SK-N-SH (cell line): ENCODE results near the gene ABCA1.

ENCODE experiments used
- ELF1 ChIP-seq: IDR thresholded peaks from 2 replicates; pipeline ENCODE4 v1.4.0; 2012
- GATA2 ChIP-seq: sonication (generic); formaldehyde crosslinking; IDR thresholded peaks from 2 replicates; pipeline ENCODE4 v1.5.0; 2020; ENCODE audit warnings: mild to moderate bottlenecking, missing genetic modification reagents
- JUND ChIP-seq: IDR thresholded peaks from 2 replicates; pipeline ENCODE4 v1.4.0; 2012
- TAF1 ChIP-seq: IDR thresholded peaks from 2 replicates; pipeline ENCODE4 v1.6.1; 2012; ENCODE audit warnings: low read depth, mild to moderate bottlenecking, low read length, moderate library complexity, borderline replicate concordance
- TF ChIP-seq, protein P1 (sequence below): fragments of 200-600 bp; sonication (generic); IDR thresholded peaks from 2 replicates; pipeline ENCODE4 v1.6.1; 2017; ENCODE audit warnings: antibody characterized with exemption, mild to moderate bottlenecking, moderate library complexity
- TF ChIP-seq, protein P2 (sequence below): IDR thresholded peaks from 2 replicates; pipeline ENCODE4 v1.4.0; 2012; ENCODE audit warnings: low read depth
- TF ChIP-seq, protein P3 (sequence below): IDR thresholded peaks from 2 replicates; pipeline ENCODE4 v1.4.0; 2012; ENCODE audit warnings: low read depth, borderline replicate concordance

DNA sequence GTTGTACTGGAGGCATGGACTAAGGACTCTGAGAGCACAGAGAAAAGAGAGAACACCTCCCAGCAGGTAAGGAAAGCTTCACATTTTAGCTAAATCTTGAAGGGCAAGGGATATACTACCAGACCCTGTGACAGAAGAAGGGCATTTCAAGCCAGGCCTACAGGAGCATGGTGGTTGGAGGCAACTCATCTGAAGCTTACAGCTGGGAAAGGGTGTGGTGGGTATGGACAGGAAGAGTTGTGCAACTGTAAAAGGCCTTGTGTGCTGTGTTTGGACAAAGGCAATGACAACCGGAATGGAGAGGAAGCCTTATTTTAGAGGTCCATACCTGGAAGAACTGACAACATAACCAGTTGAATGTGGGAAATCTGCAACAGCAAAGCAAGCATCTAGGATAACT is 132.9 kb downstream of the ABCA1 start:
- TF ChIP-seq, protein P1, sequence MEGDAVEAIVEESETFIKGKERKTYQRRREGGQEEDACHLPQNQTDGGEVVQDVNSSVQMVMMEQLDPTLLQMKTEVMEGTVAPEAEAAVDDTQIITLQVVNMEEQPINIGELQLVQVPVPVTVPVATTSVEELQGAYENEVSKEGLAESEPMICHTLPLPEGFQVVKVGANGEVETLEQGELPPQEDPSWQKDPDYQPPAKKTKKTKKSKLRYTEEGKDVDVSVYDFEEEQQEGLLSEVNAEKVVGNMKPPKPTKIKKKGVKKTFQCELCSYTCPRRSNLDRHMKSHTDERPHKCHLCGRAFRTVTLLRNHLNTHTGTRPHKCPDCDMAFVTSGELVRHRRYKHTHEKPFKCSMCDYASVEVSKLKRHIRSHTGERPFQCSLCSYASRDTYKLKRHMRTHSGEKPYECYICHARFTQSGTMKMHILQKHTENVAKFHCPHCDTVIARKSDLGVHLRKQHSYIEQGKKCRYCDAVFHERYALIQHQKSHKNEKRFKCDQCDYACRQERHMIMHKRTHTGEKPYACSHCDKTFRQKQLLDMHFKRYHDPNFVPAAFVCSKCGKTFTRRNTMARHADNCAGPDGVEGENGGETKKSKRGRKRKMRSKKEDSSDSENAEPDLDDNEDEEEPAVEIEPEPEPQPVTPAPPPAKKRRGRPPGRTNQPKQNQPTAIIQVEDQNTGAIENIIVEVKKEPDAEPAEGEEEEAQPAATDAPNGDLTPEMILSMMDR = no peak
- TF ChIP-seq, protein P2, sequence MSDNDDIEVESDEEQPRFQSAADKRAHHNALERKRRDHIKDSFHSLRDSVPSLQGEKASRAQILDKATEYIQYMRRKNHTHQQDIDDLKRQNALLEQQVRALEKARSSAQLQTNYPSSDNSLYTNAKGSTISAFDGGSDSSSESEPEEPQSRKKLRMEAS = no peak
- no peak for TF ChIP-seq TAF1
- no peak for TF ChIP-seq JUND
- no peak for TF ChIP-seq ELF1
- TF ChIP-seq GATA2 = no peak
- TF ChIP-seq, protein P3, sequence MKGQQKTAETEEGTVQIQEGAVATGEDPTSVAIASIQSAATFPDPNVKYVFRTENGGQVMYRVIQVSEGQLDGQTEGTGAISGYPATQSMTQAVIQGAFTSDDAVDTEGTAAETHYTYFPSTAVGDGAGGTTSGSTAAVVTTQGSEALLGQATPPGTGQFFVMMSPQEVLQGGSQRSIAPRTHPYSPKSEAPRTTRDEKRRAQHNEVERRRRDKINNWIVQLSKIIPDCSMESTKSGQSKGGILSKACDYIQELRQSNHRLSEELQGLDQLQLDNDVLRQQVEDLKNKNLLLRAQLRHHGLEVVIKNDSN = no peak
